Urothelium cell line (cell line): ENCODE measurements around the gene GPR17.

ENCODE experiments used
- DNase-seq: peaks from one replicate; pipeline ENCODE4 v3.0.0; 2011; ENCODE audit warnings: low spot score, mixed read lengths
- FAIRE-seq: peaks from 2 replicates; lab custom pipeline; 2011; peaks lifted over from hg19 to GRCh38; lab: Jason Lieb, UNC

The GPR17 gene

DNA sequence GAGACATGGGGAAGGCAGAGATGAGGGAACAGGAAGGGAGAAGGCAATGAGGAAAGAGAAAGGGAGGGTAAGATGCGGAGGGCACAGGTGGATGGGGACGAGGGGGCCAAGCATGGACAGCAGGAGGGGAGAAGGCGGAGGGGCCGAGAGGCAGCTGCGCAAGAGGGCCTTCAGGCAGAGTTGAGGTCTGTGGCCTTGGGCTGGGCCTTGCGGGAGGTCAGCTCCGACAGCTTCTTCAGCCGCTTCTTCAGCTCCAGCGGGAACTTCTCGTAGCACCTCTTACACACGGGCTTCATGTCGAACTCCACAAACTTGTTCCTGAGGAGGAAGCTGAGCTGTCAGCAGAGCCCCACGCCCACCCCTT lies 6.9 kb upstream of the GPR17 start:
- no peak for DNase-seq
- FAIRE-seq = no peak

DNA sequence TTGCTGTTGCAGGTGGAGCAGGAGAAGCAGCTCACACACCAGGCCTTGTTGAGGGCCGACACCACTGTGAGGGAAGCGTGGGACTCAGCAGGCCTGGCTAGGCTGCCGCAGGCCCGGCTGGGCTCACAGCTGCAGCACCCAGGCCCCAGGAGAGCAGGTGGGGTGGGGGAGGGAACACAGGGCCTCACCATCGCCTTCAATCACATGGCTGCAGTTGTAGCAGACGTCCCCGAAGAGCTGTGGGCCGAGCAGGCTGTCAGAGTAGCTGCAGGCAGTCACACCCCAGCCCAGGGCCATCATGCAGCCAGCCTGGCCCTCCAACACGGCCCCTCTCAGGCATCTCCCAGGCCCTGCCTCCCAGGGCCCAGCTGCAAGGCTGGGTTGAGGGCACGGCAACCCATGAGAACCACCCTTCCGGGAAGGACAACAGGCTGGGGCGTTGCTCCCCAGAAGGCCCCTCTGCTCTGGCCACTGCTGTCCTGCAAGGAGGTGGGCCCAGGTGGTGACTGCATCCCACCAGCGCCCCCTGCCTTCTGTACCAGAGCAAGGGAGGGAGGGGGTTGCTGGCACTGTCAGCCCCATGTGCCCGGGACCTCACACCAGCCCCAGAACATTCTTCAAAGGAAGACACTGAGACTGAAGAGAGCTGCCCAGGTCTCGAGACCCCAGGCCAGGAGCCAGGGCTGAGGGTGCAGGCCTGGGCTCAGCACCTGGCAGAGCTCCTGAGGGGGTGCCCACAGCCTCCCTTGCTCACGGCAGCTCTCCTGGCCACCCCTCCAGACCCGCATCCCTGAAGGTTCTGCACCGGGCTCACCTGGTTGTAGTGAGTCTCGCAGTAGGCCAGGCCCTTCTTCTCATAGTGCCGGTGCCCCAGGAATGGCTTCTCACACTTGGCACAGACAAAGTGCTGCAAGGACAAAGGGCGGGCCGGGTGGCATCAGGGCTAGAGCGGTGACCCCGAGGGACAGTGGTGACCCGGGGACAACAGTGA lies 5.6 kb upstream of the GPR17 start:
- DNase-seq (no peak), FAIRE-seq (peak; percentile 46)

DNA sequence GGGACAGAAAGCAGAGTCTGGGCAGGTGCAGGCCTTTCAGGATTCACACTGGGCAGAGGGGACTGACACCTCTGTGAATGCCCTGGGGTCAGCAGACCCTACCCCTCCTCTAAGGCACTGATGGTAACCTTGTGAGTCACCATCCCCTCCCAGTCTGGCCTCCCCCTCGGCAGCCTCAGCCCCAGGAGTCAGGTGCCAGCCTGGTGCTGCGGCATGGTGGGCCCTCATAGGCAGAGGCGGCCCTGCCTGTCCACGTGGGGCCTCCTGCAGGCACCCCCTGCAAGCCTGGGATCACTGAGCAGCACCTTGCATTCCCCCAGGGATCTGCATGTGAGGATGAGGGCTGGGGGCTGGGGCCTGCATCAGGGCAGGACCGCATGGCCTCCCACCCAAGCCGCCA lies 4.8 kb upstream of the GPR17 start:
- DNase-seq (no peak), FAIRE-seq (no peak)

DNA sequence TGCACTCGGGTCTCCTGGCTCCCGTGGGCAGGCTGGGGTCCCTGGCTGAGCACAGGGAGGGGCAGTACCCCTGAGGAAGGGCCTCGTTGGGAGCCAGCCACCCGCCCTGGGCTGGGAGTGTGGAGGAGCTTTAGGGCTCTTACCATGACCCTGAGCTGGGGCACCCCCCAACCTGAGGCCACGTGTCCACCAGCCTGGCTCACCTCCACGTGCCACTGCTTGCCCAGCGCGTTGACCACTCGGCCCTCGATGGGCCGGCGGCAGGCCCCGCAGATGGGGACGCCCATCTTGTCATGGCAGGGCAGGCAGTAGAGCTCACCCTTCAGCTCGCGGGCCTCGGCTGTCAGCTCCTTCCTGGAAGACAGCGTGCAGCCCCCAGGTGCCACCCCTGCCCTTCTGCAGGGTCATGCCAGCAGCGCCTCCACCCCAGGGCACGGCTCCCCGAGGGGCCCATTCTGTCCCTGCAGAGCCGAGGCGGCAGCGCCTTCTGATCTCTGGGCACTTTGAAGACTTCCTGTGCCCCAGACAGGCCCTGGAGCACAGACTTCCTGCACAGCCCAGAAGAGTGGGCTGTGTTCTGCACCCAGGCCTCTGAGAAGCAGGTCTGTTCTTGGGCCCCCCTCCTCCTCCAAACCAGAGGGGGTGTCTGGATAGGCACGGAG lies 4.0 kb upstream of the GPR17 start:
- DNase-seq (no peak), FAIRE-seq (peak; percentile 42)

DNA sequence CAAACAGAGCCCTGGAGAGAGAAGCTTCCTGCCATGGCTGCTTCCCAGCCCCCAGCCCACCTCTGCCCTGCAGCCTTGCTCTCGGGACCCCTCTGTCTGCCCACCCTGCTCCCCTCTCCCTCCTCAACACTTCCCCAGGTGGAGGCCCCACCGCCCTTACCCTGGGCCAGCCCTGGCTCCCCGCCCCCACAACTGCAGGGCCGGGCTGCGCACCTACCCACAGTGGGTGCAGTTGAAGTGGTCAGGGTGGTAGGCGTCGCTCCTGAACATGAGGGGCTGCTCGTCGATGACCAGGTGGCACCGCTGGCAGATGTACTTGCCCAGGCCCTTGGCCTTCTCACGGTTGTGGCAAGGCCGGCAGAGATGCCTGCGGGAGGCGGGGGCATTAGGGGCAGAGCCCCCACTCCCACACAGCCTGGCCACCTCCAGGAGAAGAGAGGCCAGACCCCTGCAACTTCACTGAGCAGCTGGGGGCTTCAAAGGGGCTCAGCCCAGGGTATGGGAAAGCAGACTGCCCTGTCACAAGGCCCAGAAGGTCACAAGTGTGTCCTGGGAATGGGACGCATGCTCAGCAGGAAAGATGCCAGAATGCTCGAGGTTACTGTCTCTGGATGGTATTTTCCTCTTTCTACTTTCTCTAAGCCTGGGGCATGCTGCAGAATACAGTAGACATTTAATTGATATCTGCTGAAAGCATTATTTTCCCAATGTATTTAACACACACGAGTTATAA lies 3.1 kb upstream of the GPR17 start:
- FAIRE-seq = no peak
- DNase-seq = no peak

DNA sequence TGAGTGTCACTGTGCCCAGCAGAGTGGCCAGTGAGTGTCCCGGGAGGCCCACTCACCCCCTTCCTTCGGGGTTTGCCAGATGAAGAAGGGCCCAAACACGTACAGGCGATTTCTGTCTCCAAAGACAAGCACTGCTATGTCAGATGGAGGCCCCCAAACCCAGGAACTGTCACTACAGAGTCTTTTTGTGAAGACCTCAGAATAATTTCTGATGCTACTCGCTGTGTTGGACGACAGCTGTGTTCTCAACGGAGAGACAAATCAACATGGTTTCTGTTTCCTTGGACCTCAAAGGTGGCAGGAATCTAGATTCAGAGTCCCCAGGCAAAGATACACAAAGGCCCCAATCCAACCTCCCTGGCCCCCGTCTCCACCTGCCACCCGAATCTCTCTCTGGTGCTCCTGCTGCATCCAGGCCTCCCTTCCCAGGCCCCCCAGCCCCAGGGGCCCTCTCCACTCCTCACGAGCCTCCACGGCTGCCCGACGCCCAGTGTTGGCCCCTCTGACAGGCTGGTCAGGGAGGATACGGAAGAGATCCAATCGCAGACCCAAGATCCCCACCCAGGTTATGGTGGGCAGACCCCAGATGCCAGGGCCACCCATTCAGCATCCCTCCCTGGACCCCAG lies 2.4 kb upstream of the GPR17 start:
- DNase-seq (no peak), FAIRE-seq (no peak)

DNA sequence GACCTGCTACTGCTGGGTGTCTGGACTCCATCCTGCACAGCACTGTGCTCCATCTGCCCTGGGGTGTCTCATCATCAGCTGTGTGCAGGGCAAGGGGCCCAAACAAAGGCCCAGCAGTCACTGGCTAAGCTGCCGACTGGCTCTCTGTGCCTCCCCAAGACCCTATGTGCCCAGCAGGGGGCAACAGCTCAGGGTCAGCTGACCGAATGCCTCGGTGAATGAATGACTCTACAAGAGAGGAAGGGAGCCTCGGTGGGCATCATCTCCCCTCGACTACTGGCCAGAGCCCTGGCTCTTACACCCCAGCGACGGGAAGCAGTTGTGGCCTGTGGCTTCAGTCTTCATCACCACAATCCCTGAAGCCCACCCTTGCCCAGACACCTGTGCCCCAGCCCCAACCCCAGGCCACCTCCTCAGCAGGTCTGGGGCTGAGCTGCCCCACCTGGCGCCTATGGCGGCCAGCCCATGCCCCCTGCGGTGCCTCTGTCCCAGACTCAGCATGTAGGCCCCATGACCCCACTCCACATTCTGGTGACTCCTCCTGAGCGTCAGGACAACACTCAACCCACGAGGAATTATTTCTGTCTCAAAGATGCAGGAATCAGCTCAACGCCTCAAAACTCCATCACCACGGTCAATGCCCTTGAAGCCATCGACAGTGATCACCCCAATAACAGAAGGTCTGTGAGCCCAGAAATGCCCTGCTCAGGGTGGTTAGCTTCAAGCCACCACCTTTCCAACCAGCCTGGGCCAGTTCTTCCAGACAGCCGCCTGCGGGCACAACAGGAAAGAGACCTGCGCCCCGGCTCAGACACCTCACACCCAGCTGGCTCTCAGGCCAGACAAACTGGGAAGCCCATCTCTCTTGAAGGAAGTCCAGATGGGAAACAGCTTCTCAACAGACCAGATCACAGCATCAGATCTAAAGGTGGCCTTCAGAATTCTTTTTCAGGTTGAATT lies 1.6 kb upstream of the GPR17 start:
- FAIRE-seq (peak; percentile 42), DNase-seq (no peak)

DNA sequence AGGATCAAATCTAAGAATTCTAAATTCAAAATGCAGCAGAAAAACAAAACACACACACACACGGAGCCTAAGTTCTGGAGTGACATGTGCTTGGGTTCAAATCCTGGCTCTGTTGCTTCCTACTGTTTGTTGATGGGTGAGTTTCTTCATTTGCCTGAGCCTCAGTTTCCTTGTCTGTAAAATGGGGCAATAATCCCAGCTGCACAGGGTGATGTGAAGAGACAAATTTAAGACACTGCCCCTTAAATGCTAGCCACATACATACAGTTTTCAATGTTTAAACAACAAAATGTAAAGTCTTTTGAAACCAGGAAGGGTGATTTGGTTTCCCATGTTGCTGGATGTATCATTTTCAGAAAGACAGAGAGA lies 943 bp upstream of the GPR17 start:
- FAIRE-seq (no peak), DNase-seq (no peak)

DNA sequence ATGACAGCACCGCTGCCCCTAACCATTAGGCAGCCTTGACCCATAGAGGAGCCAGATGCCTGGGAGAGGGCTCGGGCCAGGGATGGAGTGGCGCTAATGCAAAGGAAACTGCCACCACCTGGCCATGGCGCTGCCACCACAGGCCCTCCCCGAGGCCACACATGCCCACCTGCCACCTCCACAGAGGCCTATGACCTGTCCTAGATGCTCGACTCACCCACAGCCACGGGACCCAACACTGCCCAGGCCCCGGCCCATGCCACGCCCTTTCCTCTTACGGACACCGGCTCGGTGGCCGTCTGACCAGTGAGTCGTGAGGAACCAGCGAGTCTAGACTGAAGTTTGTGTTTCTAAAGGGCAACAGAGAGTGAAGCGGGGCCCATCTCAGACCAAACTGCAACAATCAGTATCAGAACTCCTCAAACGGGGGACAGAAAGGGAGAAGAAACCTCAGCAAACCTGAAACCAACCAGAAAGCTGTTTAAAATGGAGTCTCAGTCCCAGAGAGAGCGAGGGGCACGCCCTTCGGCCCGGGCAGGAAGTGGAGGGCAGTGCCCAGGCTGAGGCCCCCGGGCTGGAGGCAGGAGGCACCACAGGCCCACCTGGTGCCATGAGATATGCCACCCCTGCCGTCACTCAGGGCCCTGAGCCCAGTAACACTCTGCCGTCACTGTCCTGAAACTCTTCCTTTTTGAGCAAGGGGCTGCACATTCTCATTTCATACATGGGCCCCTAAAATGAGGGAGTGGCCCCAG lies 711 bp downstream of the GPR17 start:
- FAIRE-seq (no peak), DNase-seq (no peak)

DNA sequence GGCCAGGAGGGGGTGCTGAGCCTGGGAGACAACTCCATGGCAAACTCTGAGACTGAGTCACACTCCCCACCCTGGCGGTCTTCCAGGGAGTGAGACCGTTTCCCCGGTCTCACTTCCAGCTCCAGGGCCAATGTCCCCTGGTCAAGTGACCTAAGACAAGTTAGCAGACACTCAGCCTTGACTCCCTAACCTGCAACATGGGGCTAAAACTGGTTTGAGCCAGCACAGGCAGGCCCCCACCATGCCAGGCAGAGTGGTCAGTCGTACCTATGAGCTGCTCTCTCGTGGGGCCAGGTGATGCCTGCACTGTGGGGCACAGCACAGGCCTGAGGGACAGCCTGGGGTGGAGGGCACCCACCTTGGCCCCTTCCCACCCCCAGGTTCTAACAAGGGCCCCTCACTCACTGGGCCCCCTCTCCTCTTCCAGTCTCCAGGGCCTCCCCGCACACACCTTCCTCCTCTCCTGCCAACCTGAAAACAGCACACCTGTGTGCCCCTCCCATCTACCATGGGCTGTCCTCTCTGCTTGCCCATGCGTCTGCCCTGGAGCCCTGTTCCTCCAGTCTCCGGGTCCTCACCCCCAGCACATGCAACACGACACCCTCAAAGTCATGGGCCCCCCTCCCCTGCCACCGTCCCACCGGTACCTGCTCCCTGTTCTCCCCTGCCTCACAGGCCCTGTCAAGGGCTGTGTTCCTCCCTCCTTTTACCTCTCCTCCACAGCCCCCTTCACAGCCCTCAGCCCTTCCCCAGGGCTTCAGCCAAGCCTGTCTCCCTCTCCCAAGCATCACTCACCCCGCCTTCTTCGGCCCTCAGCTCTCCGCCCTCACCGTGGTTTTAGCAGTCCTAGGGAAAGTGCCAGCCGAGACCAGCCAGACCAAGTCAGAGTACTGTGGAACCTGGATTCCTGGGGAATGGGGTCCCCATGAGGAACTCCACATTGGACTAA lies 1.6 kb downstream of the GPR17 start:
- DNase-seq = peak; percentile 58
- FAIRE-seq = peak; percentile 73

DNA sequence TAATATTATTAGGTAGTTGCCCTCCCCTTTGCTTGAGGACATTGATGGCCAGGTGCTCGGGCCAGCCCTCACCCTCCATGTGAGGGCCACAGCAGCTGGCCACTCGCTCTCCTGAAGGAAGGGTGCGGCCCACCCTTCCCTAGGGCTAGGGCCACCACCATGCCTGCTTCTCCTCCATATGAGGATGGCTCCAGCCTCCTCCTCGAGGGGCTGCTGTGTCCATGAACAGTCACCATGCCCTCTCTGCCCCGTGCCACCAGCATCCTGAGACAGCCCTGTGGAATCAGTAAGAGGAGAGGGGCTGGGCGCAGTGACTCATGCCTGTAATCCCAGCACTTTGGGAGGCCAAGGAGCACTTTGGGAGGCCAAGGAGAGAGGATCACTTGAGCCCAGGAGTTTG lies 2.4 kb downstream of the GPR17 start:
- DNase-seq (no peak), FAIRE-seq (peak; percentile 52)

DNA sequence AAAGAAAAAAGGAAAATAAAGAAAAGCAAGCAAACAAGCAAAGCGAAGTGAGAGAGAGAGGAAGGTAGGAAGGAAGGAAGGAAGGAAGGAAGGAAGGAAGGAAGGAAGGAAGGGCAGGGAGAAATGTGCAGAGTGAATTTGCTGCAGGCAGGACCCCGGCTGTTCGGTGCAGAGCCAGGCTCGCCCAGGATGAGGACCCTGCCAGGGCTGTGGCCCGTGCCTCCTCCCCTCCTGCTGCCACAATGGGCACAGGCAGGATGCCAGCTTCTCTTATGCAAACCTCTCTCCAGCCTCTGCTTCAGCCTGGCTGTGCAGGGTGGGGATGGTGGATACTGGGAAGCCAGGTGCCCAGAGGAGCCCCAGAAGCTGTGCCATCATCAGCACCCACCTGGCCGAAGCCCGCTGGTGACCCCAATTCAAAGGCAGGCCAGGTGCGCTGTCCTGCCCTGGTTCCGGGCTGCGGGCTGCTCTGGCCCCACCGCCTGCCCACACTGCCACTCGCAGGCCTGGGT lies 3.2 kb downstream of the GPR17 start:
- DNase-seq = no peak
- no peak for FAIRE-seq

DNA sequence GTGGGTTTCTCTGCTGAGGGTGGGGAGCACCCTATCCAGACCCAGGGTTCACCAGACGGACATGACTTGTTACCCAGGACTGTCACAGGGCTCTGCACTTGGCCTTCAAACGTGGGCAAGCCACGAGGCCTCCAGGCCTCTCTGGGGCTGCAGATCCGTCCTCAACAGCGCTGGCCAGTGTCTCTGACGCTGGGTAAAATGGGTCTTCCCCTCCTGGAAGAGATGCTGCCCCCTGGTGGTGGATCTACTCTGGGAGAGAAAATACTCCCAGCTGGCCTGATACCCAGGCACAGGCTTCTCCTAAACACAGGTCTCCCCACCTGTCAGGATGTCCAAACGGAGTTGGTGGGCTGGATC lies 3.7 kb downstream of the GPR17 start:
- DNase-seq (peak; percentile 87), FAIRE-seq (peak; percentile 93)

DNA sequence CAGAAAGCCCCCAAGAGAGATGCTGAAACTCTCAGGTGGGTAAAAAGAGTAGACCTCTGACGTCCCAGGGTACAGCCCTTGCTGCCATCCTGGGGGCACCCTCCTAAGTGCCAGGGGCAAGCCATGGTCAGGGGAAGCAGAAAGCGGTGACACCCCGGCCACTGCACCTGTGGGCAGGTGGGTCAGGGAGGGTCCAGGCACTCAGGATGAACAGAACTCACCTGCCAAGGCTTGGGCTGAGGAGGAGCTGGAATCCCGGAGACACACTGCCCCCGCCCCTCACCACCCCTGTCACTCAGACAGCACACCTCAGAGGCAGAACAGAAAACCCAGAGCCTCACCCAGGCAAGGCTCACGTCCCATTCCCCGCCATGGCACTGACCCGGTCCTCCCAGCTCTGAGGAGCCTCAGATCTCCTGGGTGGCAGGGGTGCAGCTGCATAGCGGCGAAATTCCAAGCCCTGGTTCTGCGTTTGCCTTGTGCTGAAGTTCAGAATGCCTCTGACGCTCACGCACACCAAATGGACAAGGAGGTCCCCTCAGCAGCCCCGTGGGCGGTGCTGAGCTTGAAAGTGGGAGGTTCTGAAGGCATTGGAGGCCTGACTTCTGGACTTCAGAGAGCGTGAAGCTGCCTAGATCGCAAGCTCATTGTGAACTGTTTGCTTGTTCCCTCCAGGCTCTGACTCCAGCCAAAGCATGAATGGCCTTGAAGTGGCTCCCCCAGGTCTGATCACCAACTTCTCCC lies 4.3 kb downstream of the GPR17 start:
- no peak for DNase-seq
- FAIRE-seq = peak; percentile 20

DNA sequence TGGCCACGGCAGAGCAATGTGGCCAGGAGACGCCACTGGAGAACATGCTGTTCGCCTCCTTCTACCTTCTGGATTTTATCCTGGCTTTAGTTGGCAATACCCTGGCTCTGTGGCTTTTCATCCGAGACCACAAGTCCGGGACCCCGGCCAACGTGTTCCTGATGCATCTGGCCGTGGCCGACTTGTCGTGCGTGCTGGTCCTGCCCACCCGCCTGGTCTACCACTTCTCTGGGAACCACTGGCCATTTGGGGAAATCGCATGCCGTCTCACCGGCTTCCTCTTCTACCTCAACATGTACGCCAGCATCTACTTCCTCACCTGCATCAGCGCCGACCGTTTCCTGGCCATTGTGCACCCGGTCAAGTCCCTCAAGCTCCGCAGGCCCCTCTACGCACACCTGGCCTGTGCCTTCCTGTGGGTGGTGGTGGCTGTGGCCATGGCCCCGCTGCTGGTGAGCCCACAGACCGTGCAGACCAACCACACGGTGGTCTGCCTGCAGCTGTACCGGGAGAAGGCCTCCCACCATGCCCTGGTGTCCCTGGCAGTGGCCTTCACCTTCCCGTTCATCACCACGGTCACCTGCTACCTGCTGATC lies 4.9 kb downstream of the GPR17 start:
- DNase-seq (no peak), FAIRE-seq (no peak)

DNA sequence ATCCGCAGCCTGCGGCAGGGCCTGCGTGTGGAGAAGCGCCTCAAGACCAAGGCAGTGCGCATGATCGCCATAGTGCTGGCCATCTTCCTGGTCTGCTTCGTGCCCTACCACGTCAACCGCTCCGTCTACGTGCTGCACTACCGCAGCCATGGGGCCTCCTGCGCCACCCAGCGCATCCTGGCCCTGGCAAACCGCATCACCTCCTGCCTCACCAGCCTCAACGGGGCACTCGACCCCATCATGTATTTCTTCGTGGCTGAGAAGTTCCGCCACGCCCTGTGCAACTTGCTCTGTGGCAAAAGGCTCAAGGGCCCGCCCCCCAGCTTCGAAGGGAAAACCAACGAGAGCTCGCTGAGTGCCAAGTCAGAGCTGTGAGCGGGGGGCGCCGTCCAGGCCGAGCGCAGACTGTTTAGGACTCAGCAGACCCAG lies 5.4 kb downstream of the GPR17 start:
- no peak for FAIRE-seq
- no peak for DNase-seq

DNA sequence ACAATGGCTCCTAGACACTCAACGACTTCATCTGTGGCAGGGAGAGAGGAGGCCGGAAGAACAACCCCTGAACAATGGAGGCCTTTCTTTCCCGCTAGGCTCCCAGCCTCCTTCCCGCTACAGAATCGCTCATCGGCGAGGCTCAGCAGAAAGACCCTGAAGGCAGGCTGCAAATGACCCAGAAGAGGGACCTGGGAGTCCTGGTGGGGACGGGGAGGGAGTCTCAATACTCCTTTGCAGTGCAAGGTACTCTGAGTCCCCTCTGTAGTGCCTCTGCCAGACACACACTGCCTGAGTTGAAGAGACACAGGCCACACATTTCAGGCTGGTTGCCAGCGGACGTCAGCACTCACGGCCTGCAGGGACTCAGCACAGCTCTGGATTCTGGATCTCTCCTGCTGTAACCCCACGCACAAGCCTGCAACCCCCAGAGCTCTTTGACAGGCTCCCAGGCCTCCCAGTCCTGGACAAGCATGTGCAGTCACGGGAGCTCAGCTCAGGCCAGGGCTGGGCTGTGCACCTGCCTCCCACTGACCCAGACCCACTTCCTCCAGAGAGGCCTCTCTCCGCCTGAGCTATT lies 6.1 kb downstream of the GPR17 start:
- DNase-seq (no peak), FAIRE-seq (no peak)
